GM21447 (cell line): Measurements from ENCODE around the gene PDE4B.

Source experiments
- ATAC-seq: cut with Tn5 transposase; IDR thresholded peaks from one replicate; pipeline ENCODE4 v1.9.1; 2021; ENCODE audit not compliant: unreplicated experiment

PDE4B gene

GRCh38 chr1:65792669-65793358, at the start of gene PDE4B:
PDE4B (plus strand) TSS chr1:65792895.
- ATAC-seq, result no peak

GRCh38 chr1:65744731-65745130, 48.0 kb upstream of the PDE4B start:
- no peak for ATAC-seq

- ATAC-seq, result no peak
Observed at GRCh38 chr1:65751961-65752360, 40.7 kb upstream of the PDE4B start.

- ATAC-seq, result no peak
Observed at GRCh38 chr1:65756616-65757015, 36.1 kb upstream of the PDE4B start.

GRCh38 chr1:65757531-65757930, 35.2 kb upstream of the PDE4B start:
- ATAC-seq, result no peak

GRCh38 chr1:65758128-65758527, 34.6 kb upstream of the PDE4B start:
- no peak for ATAC-seq

- ATAC-seq, result no peak
Observed at GRCh38 chr1:65759516-65759915, 33.2 kb upstream of the PDE4B start.

- ATAC-seq, result no peak
Observed at GRCh38 chr1:65762081-65762862, 30.4 kb upstream of the PDE4B start.

- no peak for ATAC-seq
Observed at GRCh38 chr1:65764052-65764451, 28.6 kb upstream of the PDE4B start.

- ATAC-seq, result no peak
Observed at GRCh38 chr1:65765631-65766030, 27.1 kb upstream of the PDE4B start.

GRCh38 chr1:65769636-65770035, 23.1 kb upstream of the PDE4B start:
- no peak for ATAC-seq

- no peak for ATAC-seq
Observed at GRCh38 chr1:65772607-65773006, 20.1 kb upstream of the PDE4B start.

GRCh38 chr1:65773391-65774123, 19.1 kb upstream of the PDE4B start:
- no peak for ATAC-seq

- ATAC-seq, result no peak
Observed at GRCh38 chr1:65788762-65789161, 3.9 kb upstream of the PDE4B start.

- no peak for ATAC-seq
Observed at GRCh38 chr1:65791396-65791795, 1.3 kb upstream of the PDE4B start.

GRCh38 chr1:65791801-65792668, 660 bp upstream of the PDE4B start:
- no peak for ATAC-seq

GRCh38 chr1:65793359-65793732, 651 bp downstream of the PDE4B start:
- ATAC-seq, result no peak

GRCh38 chr1:65795311-65795710, 2.6 kb downstream of the PDE4B start:
- no peak for ATAC-seq

GRCh38 chr1:65799601-65800000, 6.9 kb downstream of the PDE4B start:
- ATAC-seq, result no peak

- no peak for ATAC-seq
Observed at GRCh38 chr1:65804584-65804983, 11.9 kb downstream of the PDE4B start.

- peak; percentile 98 for ATAC-seq
Observed at GRCh38 chr1:65812065-65812464, 19.4 kb downstream of the PDE4B start.
